ENCODE results near the gene MXRA8.
"Not testable (repeated sequence)": the region's sequence is repeated elsewhere in the genome, so short reads cannot be mapped to it uniquely, and the experiment has no call there.

MXRA8 gene

DNA sequence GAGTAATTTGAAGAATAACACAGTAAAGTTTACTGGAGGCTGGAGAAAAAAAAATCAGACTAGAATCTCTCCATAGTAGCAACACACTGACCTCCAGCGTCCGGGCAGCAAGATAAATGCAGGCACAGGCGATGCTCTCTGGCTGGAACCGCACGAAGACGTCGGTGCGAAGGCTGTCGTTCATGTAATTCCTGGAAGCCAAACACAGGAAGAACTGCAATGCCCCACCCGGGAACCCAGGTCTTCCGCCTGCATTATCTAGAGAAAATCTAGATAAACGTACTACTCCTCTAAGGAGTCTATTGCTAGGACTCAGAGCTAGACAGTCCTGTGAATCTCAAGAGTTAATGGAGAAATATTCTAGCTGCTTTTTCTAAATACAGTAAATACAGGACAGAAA is 32.3 kb upstream of the MXRA8 start:
- no peak for DNase-seq

DNA sequence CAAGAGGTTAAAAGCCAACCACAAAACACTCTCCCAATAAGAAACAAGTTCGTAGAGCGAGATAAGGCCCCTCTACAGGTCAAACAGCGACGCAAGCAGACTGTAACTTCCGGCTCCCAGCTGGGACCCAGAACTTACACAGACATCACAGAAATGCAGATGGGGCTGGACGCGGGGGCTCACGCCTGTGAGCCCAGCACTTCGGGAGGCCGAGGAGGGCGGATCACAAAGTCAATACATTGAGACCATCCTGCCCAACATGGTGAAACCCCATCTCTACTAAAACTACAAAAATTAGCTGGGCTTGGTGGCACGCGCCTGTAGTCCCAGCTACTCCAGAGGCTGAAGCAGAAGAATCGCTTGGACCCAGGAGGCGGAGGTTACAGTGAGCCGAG is 29.7 kb upstream of the MXRA8 start:
- DNase-seq = no peak

DNA sequence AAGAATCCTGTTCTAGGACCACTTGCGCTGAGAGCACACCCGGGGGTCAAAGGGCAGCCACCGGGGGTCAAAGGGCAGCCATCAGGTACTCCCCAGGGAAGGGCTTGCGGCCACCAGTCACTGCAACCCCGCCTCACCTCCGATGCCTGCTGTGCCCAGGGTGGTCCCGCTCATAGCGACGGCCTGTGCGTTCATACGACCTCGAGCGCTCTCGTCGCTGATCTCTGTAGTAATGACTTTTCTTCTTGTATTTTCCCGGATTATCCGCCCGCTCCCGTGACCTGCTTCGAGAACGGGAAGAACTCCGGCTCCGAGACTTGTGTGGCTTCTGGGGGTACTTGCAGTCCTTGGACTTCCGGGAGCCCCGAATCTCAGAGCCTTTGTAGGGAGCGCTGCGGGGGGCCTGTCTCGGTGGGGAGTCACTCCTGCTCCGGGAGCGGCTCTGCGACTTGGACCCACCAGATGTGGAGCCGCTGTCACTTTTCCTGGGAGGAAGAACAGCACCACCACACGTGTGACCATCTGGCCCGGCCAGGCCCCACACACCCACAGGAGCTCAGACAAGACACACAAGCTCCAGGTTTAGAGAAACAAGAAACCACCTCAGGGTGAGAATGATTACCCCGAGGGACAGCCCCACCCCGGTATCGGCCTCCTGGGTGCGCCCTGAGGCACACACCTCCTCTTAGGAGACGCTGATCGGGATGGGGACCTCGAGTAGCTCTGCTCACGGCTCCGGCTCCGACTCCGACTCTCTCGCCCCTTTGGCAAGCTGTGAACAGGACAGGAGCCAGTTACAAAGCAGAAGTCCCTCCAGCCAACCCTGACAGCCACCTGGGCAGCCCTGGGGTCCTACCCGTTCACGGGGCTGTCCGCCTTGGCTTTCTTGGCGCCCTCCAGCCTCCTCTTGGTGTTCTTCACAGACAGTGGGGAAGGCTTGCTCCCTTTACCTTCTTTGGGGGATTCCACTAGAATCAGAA is 29.0 kb upstream of the MXRA8 start:
- no peak for DNase-seq

DNA sequence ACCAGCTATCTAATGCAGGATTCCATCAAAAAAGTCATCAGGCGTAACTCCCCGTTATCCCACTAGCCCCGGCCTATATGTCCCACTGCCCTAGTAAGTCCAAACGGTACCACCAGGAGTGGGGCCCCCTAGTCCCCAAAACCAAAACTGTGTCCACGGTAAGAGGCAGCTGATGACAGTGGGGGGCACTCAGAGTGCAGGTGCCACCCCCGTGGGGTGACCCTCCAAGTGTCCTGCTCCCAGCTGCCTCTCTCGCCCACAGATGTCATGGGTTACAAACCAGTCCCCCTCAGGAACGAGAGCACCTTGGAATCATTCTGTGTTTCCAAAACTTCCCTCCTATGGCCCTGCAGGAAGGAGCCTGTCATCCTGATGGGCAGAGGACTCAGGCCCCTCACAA is 27.6 kb upstream of the MXRA8 start:
- no peak for DNase-seq

DNA sequence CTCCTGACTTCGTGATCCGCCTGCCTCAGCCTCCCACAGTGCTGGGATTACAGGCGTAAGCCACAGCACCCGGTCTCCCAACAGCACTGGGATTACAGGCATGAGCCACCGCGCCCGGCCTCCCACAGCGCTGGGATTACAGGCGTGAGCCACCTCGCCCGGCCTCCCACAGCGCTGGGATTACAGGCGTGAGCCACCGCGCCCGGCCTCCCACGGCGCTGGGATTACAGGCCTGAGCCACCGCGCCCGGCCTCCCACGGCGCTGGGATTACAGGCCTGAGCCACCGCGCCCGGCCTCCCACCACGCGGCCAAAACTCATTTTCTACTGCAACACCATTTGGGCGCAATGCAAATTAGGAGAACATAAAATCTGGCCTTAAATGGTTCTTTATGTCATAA is 27.0 kb upstream of the MXRA8 start:
- not testable (repeated sequence) for DNase-seq

DNA sequence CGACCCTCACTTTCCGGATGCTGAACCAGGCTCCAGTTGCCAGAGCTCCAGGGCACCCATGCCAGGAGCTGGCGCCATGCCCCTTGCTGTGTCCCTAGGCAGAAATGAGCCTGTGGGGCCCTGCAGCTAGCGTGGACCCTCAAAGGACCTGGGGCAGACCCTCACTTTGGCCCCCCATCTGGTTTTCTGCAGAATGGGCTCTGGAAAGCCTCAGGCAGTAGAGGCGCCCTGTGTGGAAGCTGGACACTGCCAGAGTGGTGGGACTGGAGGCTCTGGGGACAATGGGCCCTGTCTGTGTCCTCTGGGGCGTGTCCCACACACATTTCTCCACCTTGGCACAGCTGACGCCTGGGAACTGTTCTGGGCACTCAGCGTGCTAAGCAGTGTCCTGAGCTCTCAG is 22.9 kb upstream of the MXRA8 start:
- DNase-seq = no peak

DNA sequence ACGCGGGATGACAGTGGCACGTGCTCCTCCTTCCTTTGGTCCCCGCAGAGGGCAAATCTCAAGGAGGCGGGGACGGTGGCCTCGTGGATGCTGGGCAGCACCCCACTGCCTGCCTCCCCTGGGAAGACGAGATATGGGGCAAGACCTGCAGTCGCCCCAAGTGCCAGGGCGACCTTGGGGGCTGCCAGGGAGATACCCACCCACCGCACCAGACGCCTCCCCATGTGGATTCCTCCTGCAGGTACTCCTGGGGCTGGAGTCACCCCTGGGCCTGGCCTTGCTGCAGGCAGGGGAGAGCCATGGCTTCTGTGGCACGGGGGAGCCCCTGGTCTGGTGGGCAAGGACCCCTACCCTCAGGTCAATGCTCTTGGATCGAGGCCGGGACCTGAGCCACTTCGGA is 22.5 kb upstream of the MXRA8 start:
- DNase-seq = no peak

DNA sequence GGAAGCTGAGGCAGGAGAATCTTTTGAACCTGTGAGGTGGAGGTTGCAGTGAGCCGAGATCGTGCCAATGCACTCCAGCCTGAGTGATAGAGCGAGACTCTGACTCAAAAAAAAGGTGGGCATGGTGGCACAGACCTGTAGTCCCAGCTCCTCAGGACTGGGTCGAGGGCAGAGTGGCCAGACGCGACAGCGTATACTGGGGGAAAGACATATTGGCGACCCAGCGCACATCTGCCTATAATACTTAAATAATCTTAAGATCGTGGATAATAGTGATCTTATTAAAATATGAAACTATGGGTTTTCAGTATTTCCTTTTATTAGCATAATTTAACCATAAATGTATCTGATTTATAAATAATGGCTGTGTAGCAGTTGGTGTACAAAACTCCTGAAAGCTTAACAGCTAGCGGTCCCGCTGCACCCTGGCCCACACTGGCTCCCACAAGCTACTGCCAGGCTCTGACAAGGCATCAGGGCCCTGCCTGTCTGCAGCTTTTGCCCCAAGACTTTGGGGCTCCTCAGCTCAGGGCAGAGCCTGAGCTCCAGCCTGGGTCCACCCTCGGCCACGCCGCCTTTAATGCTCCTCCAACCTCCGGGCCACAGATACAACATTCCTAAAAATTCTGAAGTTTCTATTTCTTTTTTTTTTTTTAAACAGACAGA is 19.3 kb upstream of the MXRA8 start:
- no peak for DNase-seq

DNA sequence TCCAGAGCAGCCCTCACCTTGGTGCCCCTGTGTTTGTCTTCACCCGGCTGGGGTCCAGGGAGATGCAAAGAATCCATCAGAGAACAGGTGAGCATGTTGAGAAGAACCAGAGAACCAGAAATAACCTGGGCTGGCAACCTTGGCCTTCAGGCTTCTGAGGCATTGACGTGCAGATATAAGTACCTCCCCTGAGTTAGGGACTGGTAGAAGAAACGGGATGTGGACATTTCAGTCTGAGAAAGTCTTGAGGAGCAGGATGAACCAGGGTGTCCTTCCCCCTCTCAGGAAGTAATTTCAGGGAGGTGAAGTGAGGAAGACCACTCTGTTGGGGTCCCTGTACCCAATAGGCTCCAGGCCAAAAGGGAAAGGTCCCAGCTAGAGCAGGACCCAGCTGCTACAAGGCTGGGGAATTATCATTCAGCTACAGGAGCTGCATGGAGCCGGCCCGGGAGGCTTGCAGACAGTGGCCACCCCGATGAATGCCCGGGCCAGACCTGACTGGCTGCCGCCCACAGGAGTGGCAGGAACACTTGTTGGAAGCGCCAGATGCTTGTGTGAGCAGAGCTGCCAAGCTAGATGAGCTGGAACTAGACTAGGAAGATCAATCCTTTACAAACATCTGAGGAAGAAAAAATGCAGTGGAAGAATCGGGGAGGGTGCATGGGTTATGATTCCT is 18.3 kb upstream of the MXRA8 start:
- DNase-seq = no peak

DNA sequence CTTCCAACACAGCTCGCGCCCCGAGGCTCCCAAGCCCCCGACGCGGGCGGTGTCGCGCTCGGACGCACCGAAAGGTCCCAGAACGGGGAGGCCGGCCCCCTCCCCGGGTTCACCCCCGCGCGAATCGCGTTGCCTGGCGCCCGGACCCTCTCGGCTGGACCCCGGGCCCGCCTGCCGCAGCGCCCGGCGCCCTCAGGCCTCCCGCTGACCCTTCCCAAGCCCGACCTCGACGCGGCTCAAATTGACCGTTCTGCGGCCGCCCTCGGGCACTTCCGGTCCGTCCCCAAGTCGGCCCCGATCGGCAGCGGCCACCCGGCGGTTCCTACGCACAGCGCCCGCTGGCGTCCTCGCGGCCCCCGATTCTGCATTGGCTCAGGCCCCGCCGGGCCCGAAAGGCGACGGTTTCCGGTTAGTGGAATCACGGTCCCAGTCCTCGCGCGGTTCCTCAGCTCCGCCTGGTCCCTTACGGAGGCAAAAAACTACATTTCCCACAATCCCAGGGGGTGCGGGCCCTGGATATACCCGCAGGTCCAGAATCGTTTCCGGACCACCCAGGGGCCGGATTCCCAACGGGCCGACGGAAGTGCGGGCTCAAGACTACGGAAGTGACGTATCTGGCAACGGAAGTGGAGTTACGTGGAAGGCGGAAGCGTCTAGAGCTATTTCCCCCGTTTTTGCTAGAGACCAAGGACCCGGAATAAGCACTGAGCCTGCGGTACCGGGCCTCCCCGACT is 16.7 kb upstream of the MXRA8 start, which contains the start of gene AURKAIP1:
TSS of gene AURKAIP1 (minus strand) at position 279 of the 734 bp plus-strand sequence. CDS start 451 bp downstream, outside the sequence.
- DNase-seq = peak; percentile 96

DNA sequence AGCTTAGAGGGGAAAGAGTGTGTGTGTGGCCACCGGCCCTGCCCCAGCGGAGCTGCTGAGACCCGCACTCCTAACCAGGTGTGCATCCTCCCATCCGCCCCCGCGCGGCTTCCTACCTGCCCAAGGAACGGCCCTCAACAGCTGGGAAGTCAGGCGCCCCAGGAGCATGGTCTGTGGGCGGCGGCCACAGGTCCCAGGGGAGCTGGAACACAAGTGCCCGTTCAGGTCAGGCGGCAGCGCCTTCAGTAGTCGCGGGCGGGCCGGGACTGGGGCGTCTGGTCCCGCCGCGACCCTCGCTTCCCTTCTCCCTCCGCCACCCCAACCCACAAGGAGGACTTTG is 16.2 kb upstream of the MXRA8 start:
- no peak for DNase-seq

DNA sequence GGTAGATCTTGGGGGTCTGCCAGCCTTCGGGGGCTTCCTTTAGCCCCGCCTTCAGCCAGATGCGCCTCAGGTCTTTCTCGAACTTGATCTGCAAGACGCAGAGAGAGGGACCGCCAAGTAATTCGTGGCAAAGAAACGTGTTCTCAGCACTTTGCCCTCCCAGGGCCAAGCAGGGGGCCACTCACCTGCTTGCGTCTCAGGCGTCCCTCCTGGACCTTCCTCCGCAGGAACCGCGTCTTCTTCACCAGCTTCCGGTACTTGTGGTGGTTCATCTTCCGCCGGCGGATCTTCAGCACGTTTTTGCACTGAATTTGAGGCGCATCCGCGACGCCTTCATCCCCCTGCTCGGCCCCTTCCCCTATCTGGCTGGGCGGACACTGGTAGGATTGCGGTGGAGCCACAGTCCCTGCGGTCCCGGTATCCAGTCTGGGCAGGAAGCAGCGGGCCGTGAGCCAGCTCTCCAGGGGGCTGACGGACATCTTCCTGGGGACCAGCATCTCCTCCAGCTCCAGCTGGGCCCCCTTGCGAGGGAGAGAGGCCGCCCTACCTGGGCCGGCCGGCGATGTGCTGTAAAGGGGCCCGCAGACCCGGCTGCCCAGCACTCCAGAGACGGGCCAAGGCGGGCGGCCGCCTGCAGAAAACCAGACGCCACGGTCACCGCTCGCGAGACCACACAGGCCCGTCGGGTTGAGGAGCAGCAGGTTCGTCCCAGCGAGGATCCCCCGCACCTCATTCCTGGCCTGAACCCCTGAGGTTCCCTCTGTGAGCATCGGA is 15.6 kb upstream of the MXRA8 start:
- no peak for DNase-seq

DNA sequence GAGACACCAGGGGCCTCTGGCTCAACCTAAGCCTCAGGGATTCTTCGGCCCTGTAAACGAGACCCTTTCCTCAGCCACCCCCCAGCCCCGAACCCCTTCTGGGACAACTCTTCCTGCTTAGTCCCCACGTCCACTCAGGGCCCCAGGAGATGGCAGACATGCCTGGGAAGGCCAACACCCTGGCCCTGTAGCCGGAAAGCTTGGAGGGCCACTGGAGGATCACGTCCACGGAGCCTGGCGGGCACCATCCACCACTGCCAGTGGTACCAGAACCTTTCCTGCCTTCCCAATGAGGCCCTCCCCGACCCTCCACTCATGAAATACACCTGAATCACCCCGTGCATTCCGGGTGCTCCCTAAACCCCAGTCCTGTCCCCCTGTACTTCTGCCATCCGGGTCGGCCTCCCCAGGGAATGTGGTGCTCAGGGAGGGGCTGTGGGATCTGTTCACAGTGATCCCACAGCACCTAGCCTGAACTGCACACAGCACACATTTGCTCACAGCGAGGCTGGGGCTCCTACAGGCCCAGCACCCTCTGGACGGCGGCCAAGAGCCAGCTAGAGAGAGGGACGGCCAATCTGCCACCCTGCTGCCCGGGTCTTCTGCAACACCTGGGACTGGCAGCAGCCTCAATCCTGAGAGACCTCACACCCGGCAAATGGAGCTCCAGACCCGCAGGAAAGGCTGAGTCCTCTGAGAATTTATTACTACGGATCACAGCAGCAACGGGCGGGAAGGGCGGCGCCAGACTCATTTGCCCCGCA is 14.9 kb upstream of the MXRA8 start:
- DNase-seq = no peak

DNA sequence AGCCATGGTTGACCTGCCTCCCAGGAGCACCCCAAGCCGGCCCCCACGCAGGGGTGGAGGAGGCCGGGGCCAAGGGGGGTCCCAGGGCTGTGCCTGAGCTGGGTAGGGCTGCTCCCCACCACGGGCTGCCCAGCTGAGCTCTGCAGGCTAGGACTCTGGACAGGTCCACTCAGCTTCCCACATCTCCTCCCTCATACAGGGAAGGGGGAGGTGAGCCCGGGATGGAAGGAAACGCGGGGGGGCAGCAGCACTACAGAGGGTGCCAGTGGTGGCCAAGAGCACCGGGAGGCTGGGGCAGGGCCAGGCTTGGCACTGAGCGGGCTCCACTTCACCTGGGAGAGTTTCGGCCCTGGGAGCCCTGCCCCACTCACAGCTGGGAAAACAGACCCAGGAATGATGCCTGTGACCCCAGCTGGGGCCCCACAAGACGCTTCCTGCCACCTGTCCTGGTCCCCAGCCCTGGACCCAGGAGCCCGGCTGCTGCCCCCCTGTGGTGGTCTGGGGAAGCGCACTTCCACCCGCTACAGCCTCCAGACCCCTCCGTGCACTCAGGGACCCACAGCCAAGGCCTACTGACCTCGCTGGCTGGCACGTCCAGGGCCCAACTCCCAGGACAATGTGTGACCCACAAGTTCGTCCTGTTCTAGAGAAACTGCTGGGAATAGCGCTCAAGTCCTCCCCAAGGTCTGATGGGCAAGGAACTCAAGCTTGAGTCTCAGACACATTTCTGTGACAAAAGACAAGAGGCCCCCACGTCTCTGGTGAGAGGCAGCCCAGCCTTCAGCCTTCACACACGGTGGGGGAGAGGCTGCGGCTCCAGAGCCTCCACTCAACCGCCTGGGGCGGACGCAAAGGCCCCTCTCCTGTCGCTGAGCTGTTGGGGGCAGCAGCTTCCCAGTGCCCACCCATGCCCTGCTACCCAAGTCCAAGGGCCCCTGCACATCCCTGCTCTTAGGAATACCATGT is 13.7 kb upstream of the MXRA8 start:
- DNase-seq = peak; percentile 77

DNA sequence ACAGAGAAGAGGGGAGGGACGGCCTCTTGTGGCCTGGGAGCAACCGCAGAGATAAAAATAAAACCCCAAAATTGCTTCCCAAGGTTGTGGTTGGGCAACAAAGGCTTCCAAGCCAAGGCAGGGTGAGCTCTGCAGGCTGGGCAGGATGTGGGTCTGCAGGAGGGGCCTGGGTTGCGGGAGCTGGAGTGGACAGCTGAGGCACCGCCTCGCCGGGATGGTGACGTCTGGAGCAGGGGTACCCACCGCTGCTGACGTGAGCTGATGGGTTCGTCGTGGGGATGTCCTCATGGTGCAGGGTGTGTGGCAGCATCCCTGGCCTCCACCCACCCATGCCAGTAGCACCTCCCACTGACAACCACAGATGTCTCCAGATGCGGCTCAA is 13.0 kb upstream of the MXRA8 start:
- no peak for DNase-seq

DNA sequence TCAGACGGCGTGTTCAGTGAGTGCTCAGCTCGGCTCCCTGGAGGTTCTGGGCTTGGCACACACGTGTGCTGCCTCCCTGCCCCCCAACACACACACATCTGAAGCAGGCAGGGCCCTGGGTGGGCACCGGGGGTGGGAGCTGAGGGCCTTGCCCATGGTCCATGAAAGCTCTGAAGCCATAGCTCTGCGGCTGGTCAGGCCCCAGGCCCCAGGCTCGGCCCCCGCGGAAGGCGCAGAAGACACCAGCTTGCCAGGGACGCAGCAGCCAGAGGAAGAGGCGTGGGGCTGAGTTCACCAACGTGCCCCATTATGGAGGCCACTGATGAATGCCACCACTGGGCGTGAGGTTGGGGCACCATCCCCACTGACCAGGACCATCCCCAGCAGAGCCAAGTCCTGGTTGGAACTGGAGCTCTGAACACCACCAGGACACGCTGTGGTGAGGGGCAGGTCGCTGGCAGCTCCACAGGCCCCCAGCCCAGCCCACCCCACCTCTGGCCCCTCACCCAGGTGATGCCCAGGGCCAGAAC is 12.5 kb upstream of the MXRA8 start:
- DNase-seq = no peak

DNA sequence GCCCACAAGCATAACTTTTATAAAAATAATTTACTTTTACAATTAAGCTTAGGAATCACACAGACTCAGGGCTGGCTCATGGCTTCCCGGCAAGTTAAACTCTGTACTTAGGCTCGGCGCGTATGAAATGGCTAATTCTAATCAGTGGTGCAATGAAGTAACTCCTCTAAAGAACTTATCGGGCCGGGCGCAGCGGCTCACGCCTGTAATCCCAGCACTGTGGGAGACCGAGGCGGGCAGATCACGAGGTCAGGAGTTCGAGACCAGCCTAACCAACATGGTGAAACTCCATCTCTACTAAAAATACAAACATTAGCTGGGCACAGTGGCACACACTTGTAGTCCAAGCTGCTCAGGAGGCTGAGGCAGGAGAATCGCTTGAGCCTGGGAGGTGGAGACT is 11.7 kb upstream of the MXRA8 start:
- not testable (repeated sequence) for DNase-seq

DNA sequence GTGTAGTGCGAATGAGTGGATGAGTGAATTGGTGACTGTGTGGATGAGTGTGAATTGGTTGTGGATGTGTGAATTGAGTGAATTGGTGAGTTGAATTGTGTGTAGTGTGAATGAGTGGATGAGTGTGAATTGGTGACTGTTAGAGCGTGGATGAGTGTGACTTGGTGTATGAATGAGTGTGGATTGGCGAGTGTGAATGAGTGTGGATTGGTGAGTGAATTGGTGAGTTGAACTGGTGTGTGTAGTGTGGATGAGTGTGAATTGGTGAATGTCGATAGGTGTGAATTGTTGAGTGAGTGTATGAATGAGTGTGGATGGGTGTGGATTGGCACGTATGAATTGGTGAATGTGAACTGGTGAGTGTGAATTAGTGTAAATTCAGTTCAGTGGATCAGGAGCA is 9.0 kb upstream of the MXRA8 start:
- no peak for DNase-seq

DNA sequence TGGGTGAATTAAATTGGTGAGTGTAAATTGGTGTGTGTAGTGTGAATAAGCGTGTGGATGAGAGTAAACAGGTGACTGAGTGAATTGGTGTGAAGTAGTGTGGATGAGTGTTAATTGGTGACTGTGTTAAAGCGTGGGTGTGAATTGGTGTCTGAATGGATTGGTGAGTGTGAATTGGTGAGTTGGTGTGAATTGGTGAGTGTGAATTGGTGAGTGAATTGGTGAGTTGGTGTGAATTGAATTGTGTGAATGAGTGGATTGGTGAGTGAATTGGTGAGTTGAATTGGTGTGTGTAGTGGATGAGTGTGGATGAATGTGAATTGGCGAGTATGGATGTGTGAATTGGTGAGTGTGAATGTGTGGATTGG is 8.3 kb upstream of the MXRA8 start:
- DNase-seq = no peak
